Activated T-helper 17 cell treated with anti-CD3 and anti-CD28 coated beads, Interleukin-2, amount 50 U/mL, for 72 hours (primary cell): Measurements from ENCODE around the gene MRC1. TPM values are rescaled to one million over a fixed set of nuclear protein-coding genes. Genes with fewer than 3 reads are reported as not detected.

Experiments used
- total RNA-seq, 2 donors: library from RNA; stranded (reverse); gene quantifications; one replicate each; pipeline ENCODE4 v1.2.3, GENCODE V29; 2022

MRC1 gene
- total RNA-seq, 2 donors from 2014 or later = 0.08 TPM; not detected in 1

Other genes starting within 250 kb of the MRC1 start
- 1 to 10 TPM; 1.6 to 3.5 TPM for gene HACD1, start 192.0 kb upstream of the MRC1 start, total RNA-seq
- gene STAM, start 165.2 kb upstream of the MRC1 start, total RNA-seq = 10 to 100 TPM; 27.0 to 35.4 TPM
- under 1 TPM; 0.30 to 0.37 TPM for gene TMEM236, start 57.1 kb upstream of the MRC1 start, total RNA-seq
- not detected for gene SLC39A12, start 142.6 kb downstream of the MRC1 start, total RNA-seq